DMS79 treated with DMSO at 0.1 percent for 48 hours (cell line): ENCODE data around the gene GRK5.

Experiments used
- DNase-seq: peaks from one replicate; lab custom pipeline; 2025; lab: John Stamatoyannopoulos, UW

GRK5 gene

GRCh38 chr10:119361037-119361436 is 153.7 kb downstream of the GRK5 start:
- no peak for DNase-seq

- DNase-seq = no peak
Measured at GRCh38 chr10:119362122-119362521, 154.8 kb downstream of the GRK5 start.

- DNase-seq = peak; percentile 17
Measured at GRCh38 chr10:119364645-119365600, 157.6 kb downstream of the GRK5 start.

- no peak for DNase-seq
Measured at GRCh38 chr10:119365773-119366599, 158.6 kb downstream of the GRK5 start.

GRCh38 chr10:119367841-119368549 is 160.6 kb downstream of the GRK5 start:
- no peak for DNase-seq

GRCh38 chr10:119368581-119368980 is 161.2 kb downstream of the GRK5 start:
- no peak for DNase-seq

- DNase-seq = peak; percentile 16
Measured at GRCh38 chr10:119368991-119369869, 161.9 kb downstream of the GRK5 start.

- DNase-seq = no peak
Measured at GRCh38 chr10:119370111-119370741, 162.9 kb downstream of the GRK5 start.

- DNase-seq = no peak
Measured at GRCh38 chr10:119370972-119371703, 163.8 kb downstream of the GRK5 start.

- no peak for DNase-seq
Measured at GRCh38 chr10:119371704-119372663, 164.6 kb downstream of the GRK5 start.

- no peak for DNase-seq
Measured at GRCh38 chr10:119373294-119374102, 166.1 kb downstream of the GRK5 start.

GRCh38 chr10:119374236-119374635 is 166.9 kb downstream of the GRK5 start:
- no peak for DNase-seq

GRCh38 chr10:119375574-119376272 is 168.4 kb downstream of the GRK5 start:
- DNase-seq = no peak

GRCh38 chr10:119377451-119377957 is 170.1 kb downstream of the GRK5 start:
- DNase-seq = no peak

GRCh38 chr10:119377958-119378736 is 170.8 kb downstream of the GRK5 start:
- DNase-seq = peak; percentile 67

GRCh38 chr10:119378737-119379067 is 171.3 kb downstream of the GRK5 start:
- no peak for DNase-seq
